ENCODE data around the gene MCU.

GRCh38 chr10:72893136-72893798 lies 201.3 kb downstream of the MCU start, which contains the start of gene OIT3:
- TF ChIP-seq POLR2A (IDR thresholded peaks at IDR 0.05): no peak
- TF ChIP-seq CTCF (IDR thresholded peaks at IDR 0.05): no peak
